H9 (cell line): ENCODE results near the gene TTLL13. TPM values are rescaled to one million over a fixed set of nuclear protein-coding genes. Genes with fewer than 3 reads are reported as not detected.

Experiments
- DNase-seq: peaks from one replicate; pipeline ENCODE4 v3.0.0-alpha.2; 2017
- H2AFZ ChIP-seq: one replicate; pipeline ENCODE4 v1.6.1; 2013; ENCODE audit warnings: mild to moderate bottlenecking, low read length, control low read depth, moderate library complexity
- H2AK5ac ChIP-seq: 2 replicates; pipeline ENCODE4 v1.6.1; 2013; ENCODE audit warnings: low read length, control low read depth, mixed read lengths; ENCODE audit not compliant: insufficient read length
- H2BK120ac ChIP-seq: one replicate; pipeline ENCODE4 v1.6.1; 2013; ENCODE audit warnings: low read depth, mild to moderate bottlenecking, low read length, control low read depth, inconsistent platforms; ENCODE audit not compliant: poor library complexity, severe bottlenecking
- H2BK12ac ChIP-seq: 2 replicates; pipeline ENCODE4 v1.6.1; 2013; ENCODE audit warnings: low read length, control low read depth, mixed read lengths, low read depth; ENCODE audit not compliant: insufficient read length
- H2BK15ac ChIP-seq: 2 replicates; pipeline ENCODE4 v1.6.1; 2013; ENCODE audit warnings: low read depth, low read length, control low read depth
- H2BK20ac ChIP-seq: one replicate; pipeline ENCODE4 v1.6.1; 2013; ENCODE audit warnings: low read depth, mild to moderate bottlenecking, low read length, control low read depth, inconsistent platforms; ENCODE audit not compliant: poor library complexity, severe bottlenecking
- H2BK5ac ChIP-seq: 2 replicates; pipeline ENCODE4 v1.6.1; 2013; ENCODE audit warnings: low read length, control low read depth, mixed read lengths; ENCODE audit not compliant: insufficient read length
- H3K14ac ChIP-seq: 2 replicates; pipeline ENCODE4 v1.6.1; 2013; ENCODE audit warnings: low read length, control low read depth; ENCODE audit not compliant: insufficient read depth
- H3K18ac ChIP-seq: 2 replicates; pipeline ENCODE4 v1.6.1; 2013; ENCODE audit warnings: low read depth, mild to moderate bottlenecking, mixed read lengths, low read length, control low read depth; ENCODE audit not compliant: insufficient read length
- H3K23ac ChIP-seq: 2 replicates; pipeline ENCODE4 v1.6.1; 2013; ENCODE audit warnings: low read length, control low read depth, mixed read lengths, low read depth; ENCODE audit not compliant: insufficient read length
- H3K23me2 ChIP-seq: 2 replicates; pipeline ENCODE4 v1.6.1; 2013; ENCODE audit warnings: low read depth, mild to moderate bottlenecking, mixed read lengths, low read length, control low read depth; ENCODE audit not compliant: insufficient read length, poor library complexity, severe bottlenecking
- H3K27ac ChIP-seq: 2 replicates; pipeline ENCODE4 v1.5.1; 2013; ENCODE audit warnings: low read length, control low read depth, mixed read lengths, low read depth; ENCODE audit not compliant: insufficient read length
- H3K27me3 ChIP-seq: 2 replicates; pipeline ENCODE4 v1.6.1; 2013; ENCODE audit warnings: low read length, control low read depth, inconsistent platforms; ENCODE audit not compliant: insufficient read depth
- H3K4ac ChIP-seq: 2 replicates; pipeline ENCODE4 v1.6.1; 2013; ENCODE audit warnings: low read depth, mild to moderate bottlenecking, control low read depth, inconsistent platforms, low read length, moderate library complexity
- H3K4me1 ChIP-seq: 2 replicates; pipeline ENCODE4 v1.6.1; 2013; ENCODE audit warnings: low read length, control low read depth, inconsistent platforms; ENCODE audit not compliant: insufficient read depth
- H3K4me2 ChIP-seq: 2 replicates; pipeline ENCODE4 v1.6.1; 2013; ENCODE audit warnings: low read length, control low read depth, mixed read lengths; ENCODE audit not compliant: insufficient read length, insufficient read depth
- H3K56ac ChIP-seq: 2 replicates; pipeline ENCODE4 v1.6.1; 2013; ENCODE audit warnings: low read depth, mild to moderate bottlenecking, mixed read lengths, low read length, control low read depth; ENCODE audit not compliant: insufficient read length
- H3K79me1 ChIP-seq: 2 replicates; pipeline ENCODE4 v1.6.1; 2013; ENCODE audit warnings: low read depth, mild to moderate bottlenecking, moderate library complexity, low read length, control low read depth, inconsistent platforms; ENCODE audit not compliant: insufficient read depth, poor library complexity, severe bottlenecking
- H3K79me2 ChIP-seq: 2 replicates; pipeline ENCODE4 v1.6.1; 2013; ENCODE audit warnings: low read length, control low read depth, inconsistent platforms; ENCODE audit not compliant: insufficient read depth
- H3K9ac ChIP-seq: 2 replicates; pipeline ENCODE4 v1.6.1; 2013; ENCODE audit warnings: low read length, control low read depth, mixed read lengths; ENCODE audit not compliant: insufficient read length; ENCODE audit errors: extremely low read depth
- H3K9me3 ChIP-seq: one replicate; pipeline ENCODE4 v1.6.1; 2013; ENCODE audit warnings: low read depth, low read length, inconsistent platforms; ENCODE audit not compliant: control insufficient read depth
- H3T11ph ChIP-seq: one replicate; pipeline ENCODE4 v1.6.1; 2013; ENCODE audit warnings: mild to moderate bottlenecking, low read length, control low read depth, inconsistent platforms
- H4K20me1 ChIP-seq: one replicate; pipeline ENCODE4 v1.6.1; 2013; ENCODE audit not compliant: control insufficient read depth, insufficient read length, insufficient read depth
- H4K5ac ChIP-seq: 2 replicates; pipeline ENCODE4 v1.6.1; 2013; ENCODE audit warnings: low read depth, mild to moderate bottlenecking, mixed read lengths, low read length, control low read depth; ENCODE audit not compliant: insufficient read length
- H4K8ac ChIP-seq: replicated peaks from 2 replicates; pipeline ENCODE4 v1.6.1; 2013; ENCODE audit warnings: low read length, control low read depth, mixed read lengths, low read depth; ENCODE audit not compliant: insufficient read length
- H4K91ac ChIP-seq: 2 replicates; pipeline ENCODE4 v1.6.1; 2013; ENCODE audit warnings: low read depth, mild to moderate bottlenecking, moderate library complexity, mixed read lengths, low read length, control low read depth; ENCODE audit not compliant: insufficient read length
- H3K27ac Mint-ChIP-seq, 3 experiments: 2 replicates in 2 of 3; 3 replicates in 1 of 3; pipeline ENCODE4 v1.8.0; 2020 to 2021; ENCODE audit warnings: mixed read lengths in 3 of 3, mild to moderate bottlenecking in 1 of 3, moderate library complexity in 1 of 3
- H3K27me3 Mint-ChIP-seq: 2 replicates; pipeline ENCODE4 v1.8.0; 2021; ENCODE audit warnings: low read depth, mild to moderate bottlenecking, moderate library complexity, mixed read lengths
- H3K36me3 Mint-ChIP-seq, 3 experiments: 2 replicates in 2 of 3; 3 replicates in 1 of 3; pipeline ENCODE4 v1.8.0; 2020 to 2021; ENCODE audit warnings: low read depth in 3 of 3, mixed read lengths in 3 of 3; ENCODE audit not compliant: insufficient read depth in 1 of 3
- H3K4me1 Mint-ChIP-seq, 2 experiments: 2 replicates each; pipeline ENCODE4 v1.8.0; 2020; ENCODE audit warnings: mixed read lengths in 2 of 2
- H3K4me3 Mint-ChIP-seq, 2 experiments: 2 replicates in 1 of 2; 3 replicates in 1 of 2; pipeline ENCODE4 v1.8.0; 2020 to 2021; ENCODE audit warnings: mild to moderate bottlenecking in 2 of 2, mixed read lengths in 2 of 2, moderate library complexity in 1 of 2
- H3K9me3 Mint-ChIP-seq, 2 experiments: 2 replicates in 1 of 2; 3 replicates in 1 of 2; pipeline ENCODE4 v1.8.0; 2020; ENCODE audit warnings: mild to moderate bottlenecking in 2 of 2, mixed read lengths in 2 of 2, moderate library complexity in 1 of 2
- CTCF ChIP-seq: fragments of 200-600 bp; sonication (generic); conservative IDR thresholded peaks from 3 replicates; pipeline ENCODE4 v1.8.0; 2021; ENCODE audit warnings: antibody characterized with exemption, mild to moderate bottlenecking
- WGBS: extraction: QIAGEN DNeasy Blood & Tissue Kit; methylation state at CpG from one replicate; pipeline ENCODE4 v1.1.7; 2013; ENCODE audit warnings: missing lambda C conversion rate, low lambda C conversion rate, mixed read lengths; ENCODE audit not compliant: insufficient read length; ENCODE audit errors: extremely low coverage; 5-methylcytosine and 5-hydroxymethylcytosine counted together
- total RNA-seq: library from RNA; stranded (reverse); gene quantifications from 2 replicates; pipeline ENCODE4 v1.2.1, GENCODE V29; 2021

Gene TTLL13
- total RNA-seq, 1 experiment from 2014 or later: not detected

GRCh38 chr15:90227816-90228772 lies 21.3 kb upstream of the TTLL13 start:
- Mint-ChIP-seq H3K36me3 (peaks cover 30 to 65% (median 53%) of the 10 kb centered on the region in 3 experiments), H3K4me3 (no peak overlapping the region), H3K27ac (no peak overlapping the region), H3K4me1 (peaks cover 6 to 8% of the 10 kb centered on the region in 2 experiments), H3K27me3 (peaks cover 1% of the 10 kb centered on the region; the same call in 1 of the 2 replicates), H3K9me3 (no peaks in the 10 kb centered on the region)
- no peak overlapping the region for H2AFZ ChIP-seq
- no peak overlapping the region for H2BK120ac ChIP-seq
- H3K23me2 ChIP-seq: peaks cover 3% of the 10 kb centered on the region
- no peak overlapping the region for H2BK20ac ChIP-seq
- H3K9ac ChIP-seq: no peak overlapping the region
- H3K79me2 ChIP-seq: no peaks in the 10 kb centered on the region
- no peak overlapping the region for H4K8ac ChIP-seq
- H3K27ac ChIP-seq: no peak overlapping the region
- no peak overlapping the region for H3K23ac ChIP-seq
- H3K56ac ChIP-seq: no peak overlapping the region
- H2BK12ac ChIP-seq: no peak overlapping the region
- H4K91ac ChIP-seq: no peak overlapping the region
- H3K27me3 ChIP-seq: no peaks in the 10 kb centered on the region
- H3K4ac ChIP-seq: no peak overlapping the region
- H4K20me1 ChIP-seq: no peaks in the 10 kb centered on the region
- TF ChIP-seq CTCF: no peak
- no peak overlapping the region for H2AK5ac ChIP-seq
- no peak overlapping the region for H3K4me2 ChIP-seq
- no CpG with 5 or more reads among the region's 38 CpGs for WGBS
- no peak overlapping the region for H3K18ac ChIP-seq
- H3K4me1 ChIP-seq: no peaks in the 10 kb centered on the region
- DNase-seq: no peak
- H3T11ph ChIP-seq: no peak overlapping the region
- no peak overlapping the region for H3K14ac ChIP-seq
- no peak overlapping the region for H4K5ac ChIP-seq
- H2BK5ac ChIP-seq: no peak overlapping the region
- no peak overlapping the region for H2BK15ac ChIP-seq
- H3K9me3 ChIP-seq: no peaks in the 10 kb centered on the region
- H3K79me1 ChIP-seq: no peaks in the 10 kb centered on the region
